Measurements from ENCODE around the gene PRLR.
"Not testable (repeated sequence)": the region's sequence is repeated elsewhere in the genome, so short reads cannot be mapped to it uniquely, and the experiment has no call there.

The PRLR gene

DNA sequence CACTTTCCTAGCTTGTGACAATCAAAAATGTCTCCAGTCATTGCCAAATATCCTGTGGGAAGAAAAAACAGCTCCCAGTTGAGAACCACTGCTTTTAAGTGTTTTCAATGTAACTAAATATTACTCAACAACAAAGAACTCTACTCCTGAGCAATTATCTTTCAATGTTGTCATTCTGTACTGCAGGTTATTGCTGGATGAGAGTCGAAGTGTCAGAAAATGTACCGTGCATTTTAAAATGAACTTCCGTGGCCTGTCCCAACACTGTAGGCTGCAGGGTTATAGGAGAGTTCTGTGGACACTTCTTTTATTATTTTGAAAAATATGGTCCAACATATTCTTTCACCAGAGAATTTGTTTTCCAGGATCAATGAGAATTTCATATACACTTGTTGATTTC, 147.8 kb downstream of the PRLR start:
- no peak for DNase-seq (ENCODE audit: low read depth in 2 of 2)

DNA sequence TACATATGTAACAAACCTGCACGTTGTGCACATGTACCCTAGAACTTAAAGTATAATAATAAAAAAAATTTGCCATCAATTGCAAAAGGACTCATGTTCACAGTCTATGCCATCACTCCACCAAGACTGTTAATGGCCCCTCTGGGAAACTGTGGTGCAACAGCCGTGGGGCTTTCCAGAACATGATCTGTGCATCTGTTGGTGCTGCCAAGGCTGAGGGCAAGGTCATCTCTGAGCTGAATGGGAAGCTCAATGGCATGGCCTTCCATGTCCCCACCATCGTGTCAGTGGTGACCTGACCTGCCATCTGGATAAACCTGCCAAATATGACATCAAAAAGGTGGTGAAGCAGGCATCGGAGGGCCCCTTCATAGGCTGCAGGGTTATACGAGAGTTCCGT, 149.2 kb downstream of the PRLR start:
- DNase-seq (ENCODE audit: low read depth in 2 of 2): no peak

DNA sequence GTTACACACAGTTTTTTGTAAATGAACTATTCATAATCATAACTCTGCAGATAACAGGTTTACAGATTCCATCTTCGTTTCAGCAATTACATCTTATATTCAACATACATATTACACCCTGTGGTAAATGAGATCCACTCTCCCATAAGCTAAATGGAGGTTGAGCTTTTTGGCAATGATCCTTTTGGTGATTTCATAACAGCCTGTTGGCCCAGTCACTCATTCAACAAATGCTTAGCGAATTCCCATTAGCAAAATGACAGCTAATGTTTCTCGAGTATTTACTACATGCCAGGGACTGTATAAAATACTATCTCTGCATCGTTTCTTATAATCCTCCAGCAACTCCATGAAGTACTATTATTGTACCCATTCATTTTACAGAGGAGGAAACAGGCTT, 157.1 kb downstream of the PRLR start:
- no peak for DNase-seq (ENCODE audit: low read depth in 2 of 2)

DNA sequence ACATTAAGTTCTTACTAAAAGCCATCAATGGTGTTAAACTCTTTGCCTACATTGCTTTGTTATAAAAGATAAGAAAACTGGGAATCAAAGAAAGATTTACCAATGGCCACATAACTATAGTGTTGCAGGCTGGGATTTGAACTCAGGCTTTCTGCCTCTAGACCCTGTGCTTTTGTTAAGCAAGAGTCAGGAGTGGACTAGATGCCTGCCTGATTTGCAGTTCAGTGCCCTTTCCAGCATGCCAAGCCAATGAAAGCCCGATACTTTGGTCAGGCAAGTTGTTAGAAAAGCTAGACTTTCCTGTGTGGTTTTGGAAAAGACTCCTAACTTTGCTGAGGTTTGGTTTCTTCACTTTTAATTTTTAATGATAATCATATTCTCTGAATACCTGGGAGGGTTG, 161.1 kb downstream of the PRLR start:
- DNase-seq (ENCODE audit: low read depth in 2 of 2): no peak

DNA sequence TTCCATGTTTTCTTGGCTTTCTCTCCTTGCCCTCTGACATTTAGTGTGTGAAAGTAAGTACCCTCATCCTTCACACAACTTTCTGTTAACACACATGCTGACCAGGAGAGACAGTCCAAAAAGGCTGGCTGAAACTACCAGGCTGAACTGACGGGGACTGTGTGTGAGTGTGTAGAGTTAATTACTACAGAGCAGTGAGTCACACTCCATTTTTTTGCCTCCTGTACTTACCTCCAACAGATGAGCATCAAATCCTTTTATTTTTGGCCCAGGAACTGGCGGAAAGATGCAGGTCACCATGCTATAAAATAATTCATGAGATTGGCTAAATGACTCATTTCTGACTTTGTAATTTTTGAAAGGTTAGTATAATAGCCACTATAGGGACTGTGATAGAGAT, 162.3 kb downstream of the PRLR start:
- no peak for DNase-seq (ENCODE audit: low read depth in 2 of 2)

DNA sequence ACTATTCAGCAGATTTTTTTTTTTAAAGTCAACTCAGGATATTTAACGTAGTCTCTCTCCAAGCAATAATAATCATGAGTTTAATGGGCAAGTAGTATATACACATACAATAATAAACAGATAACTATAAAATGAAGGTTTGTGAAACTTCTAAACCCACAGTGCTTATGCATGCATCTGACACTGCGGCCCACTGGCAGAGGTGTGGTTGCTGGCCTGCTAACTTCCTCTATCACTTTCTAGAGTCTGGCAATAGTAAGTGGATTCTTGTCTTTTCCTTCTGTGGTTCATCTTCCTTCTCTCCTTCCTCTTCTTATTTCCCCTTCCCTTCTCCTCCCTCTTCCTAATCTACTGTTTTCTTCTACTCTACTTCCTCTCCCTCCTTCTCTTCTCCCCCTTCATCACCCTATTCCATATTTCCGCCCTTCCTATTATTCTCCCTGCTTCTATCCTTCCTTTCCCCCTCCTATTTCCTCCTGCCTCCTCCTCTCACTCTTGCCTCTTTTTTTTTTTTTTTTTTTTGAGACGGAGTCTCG, 164.0 kb downstream of the PRLR start:
- DNase-seq (ENCODE audit: low read depth in 2 of 2): no peak

DNA sequence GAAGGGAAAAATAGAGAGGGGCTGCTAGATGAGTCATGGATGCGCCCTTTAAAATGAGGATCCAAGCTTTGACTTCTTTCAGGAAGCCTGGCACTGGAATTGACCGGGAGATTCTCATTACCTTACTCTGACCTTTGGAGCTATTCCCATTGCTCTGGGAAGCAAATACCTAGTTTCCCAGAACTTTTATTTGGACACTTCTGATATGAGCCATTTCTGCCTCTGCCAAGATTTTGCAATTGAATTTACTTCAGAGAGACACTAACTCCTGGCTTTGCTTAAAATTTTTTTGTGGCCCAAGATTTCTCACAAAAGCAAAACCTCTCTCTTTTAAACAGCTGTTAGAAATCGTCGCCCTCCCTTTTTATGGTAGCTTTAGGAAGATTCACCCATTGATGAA, 166.9 kb downstream of the PRLR start:
- DNase-seq (ENCODE audit: low read depth in 2 of 2): no peak

DNA sequence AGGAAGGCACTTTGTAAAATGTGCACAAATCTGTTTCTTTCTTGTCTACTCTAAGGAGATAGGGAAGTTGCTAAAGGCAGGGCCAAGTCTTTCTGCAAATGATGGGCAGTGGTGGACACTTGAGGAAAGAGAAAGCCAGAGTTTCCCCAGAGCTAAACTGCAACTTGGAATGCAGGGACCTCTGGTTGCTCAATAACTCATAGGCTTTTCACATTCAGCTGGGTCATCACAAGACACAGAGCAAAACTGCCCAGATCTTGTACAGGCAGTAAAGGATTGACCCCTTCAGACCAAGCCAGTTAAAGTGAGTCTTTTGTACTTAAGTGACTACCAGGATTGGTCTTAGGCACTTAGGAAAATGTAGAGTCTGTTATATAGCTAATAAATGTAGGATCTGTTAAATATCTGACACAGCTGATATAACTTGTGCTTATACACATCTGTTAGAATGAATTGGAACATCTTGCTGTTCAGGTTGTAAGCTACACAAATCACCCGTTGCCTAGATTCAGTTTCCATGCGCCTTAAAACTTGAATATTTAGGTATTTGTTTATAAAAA, 169.0 kb downstream of the PRLR start:
- no peak for DNase-seq (ENCODE audit: low read depth in 2 of 2)

DNA sequence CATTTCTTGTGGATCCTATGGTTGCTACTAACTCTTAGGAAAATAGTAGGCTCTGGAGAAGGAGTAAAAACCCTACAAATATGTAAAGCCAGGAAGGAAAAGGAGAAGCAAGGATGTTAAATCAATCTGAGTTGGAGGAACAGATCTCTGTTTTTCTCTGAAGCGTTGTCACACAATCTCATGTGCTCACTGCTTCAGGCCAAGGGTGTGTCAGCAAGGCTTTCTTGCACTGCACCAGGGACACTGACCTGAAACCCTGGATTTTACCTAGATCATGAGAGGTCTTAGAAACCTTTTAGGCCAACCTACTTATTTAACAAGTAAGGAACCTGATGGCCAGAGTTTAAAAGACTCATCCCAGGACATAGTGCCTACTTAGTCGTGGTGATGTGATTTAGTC, 170.1 kb downstream of the PRLR start:
- DNase-seq (ENCODE audit: low read depth in 2 of 2): no peak

DNA sequence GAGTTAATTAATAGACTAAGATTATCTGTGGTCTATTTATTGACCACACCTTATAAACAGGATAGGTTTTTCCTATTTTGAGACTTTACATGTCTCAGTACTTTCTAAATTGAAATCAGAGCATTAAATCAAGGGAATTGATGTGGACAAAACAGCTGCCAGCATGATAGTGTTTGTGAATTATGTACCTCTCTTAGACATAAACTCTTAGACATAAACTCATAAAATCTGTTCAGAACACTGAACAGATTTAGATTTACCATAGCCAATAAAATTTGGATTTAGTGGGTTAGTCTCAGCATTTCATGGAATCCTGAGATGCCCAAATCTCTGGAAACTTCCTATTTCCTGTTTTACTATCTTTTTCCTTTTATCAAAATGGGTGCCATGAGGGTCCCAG, 171.0 kb downstream of the PRLR start:
- no peak for DNase-seq (ENCODE audit: low read depth in 2 of 2)

DNA sequence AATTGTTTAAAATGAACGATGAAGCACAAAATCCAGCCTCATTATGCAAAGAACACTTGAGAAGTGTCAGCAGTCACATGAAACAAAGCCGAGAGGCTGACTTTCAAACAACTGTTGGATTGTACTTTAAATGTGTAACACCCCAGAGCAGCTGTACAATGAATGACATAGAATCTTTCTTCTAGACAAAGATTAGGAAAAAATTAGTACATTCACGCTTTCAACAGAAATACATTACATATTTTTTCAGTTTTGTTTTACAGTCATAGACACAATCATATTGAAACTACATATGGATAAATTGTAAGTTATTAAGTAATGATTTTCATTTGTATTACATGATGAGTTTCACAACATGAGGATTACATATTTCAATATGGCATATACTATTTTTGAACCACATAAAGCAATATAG, 171.9 kb downstream of the PRLR start:
- no peak for DNase-seq (ENCODE audit: low read depth in 2 of 2)

DNA sequence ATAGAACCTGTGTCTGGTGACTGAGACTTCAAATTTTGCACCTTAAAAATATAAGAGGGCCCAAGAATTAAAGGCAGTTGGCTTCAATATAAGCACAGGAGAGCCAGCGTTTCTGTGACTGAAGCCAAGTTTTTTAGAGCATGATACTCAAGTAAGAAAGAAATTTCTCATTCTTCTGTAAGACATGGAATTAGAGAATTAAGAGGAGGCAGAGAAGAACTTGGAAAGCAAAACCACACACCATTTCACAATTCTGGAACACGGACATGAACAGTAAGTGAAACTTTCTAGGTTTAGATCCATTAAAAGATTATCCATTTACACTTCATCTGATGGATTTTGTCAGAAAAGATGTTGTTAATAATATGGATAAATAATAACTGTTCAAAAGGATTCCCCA, 173.6 kb downstream of the PRLR start:
- no peak for DNase-seq (ENCODE audit: low read depth in 2 of 2)

DNA sequence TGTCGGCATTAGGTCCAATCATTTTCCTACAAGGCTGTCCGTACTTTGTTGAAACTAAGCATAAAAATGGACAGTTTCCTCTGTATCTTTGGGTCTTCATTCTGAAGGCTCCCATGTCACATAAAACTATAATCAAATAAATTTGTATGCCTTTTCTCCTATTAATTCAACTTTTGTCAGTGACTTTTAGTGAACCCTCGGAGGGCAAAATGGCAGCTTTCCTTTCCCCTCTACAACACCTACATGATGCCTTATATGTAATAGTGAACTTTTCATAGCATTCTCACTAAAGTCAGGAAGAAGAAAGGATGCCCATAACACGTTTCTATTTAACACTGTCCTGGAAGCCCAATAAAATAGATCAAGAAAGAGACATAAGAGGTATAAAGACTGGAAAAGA, 177.4 kb downstream of the PRLR start:
- DNase-seq (ENCODE audit: low read depth in 2 of 2): no peak

DNA sequence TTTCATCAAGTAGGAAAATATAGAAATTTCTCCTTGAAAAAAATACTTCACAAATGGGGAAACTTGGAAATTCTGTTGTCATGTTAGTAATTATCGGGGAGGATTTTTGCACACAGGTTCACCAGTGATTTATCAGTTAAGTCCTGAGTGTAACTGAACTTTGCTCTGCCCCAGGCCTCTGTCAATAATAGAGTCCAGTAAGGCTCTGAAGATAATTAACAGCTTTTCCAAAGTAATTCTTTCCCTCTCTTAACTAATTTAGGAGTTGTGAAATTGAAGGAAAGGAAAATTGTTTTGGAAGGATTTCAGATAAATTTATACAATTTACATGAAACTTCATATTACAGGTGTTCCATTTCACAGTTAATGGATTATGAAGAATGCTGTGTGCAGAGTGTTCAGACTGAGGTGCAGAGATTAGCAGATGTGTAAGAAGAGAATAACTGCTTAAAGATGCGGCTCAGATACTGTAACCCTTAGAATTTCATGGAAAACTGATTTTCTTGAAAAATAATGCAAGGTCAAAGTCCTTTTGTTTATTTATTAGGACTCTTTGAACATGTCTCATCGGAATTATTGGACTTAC, 179.7 kb downstream of the PRLR start:
- DNase-seq (ENCODE audit: low read depth in 2 of 2): no peak

DNA sequence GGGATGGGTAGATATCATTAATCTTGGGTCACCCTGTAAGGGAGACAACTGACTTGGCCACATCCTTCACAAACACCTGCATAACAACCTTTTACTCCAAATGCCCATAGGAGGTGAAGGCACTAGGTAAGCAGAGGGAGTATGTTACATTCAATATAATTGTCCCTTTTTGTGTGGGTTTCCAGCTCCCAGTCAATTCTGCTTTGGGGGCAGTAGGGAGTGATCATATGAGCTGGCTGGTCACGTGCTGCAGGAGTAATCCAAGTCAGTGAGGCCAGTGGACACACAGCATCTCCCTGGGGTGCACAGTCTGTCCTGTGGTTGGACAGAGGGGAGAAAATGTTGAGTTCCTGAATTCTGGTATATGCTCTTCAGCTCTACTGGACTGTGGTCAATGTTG, 181.4 kb downstream of the PRLR start:
- DNase-seq (ENCODE audit: low read depth in 2 of 2): no peak

DNA sequence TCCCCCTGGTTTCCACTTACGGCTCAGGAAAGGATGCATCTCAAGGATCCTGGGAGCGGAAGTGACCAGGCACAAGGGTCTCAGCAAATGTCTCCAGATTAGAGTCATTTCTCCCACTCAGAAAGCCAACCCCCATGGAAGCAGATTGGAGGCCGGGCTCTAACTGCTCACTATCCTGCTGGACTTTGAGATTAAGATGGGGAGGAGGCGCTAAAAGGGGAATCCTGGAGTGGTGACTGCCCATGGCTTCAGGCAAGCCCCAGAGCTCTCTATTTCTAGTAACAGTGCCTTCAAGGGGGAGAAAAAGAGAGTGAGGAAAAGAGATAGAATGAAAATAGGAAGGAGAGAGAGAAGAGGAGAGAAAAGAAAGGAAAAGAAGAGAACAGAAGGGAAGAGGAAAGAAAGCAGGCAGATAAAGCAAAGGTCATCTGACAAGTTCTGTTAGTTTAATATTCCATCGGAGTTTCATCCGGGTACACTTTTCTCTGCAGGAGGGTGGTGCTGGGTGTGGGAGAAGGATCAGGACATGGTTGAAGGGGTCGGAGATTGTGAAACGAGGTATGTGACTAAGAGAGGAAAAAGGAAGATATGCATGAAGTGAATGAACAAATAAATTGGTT, 182.4 kb downstream of the PRLR start, which contains the start of gene AGXT2:
Gene AGXT2, minus strand, starts transcription at position 165 of the 620 bp plus-strand sequence. Its CDS starts 57 bp downstream, at position 108.
- no peak for DNase-seq (ENCODE audit: low read depth in 2 of 2)

DNA sequence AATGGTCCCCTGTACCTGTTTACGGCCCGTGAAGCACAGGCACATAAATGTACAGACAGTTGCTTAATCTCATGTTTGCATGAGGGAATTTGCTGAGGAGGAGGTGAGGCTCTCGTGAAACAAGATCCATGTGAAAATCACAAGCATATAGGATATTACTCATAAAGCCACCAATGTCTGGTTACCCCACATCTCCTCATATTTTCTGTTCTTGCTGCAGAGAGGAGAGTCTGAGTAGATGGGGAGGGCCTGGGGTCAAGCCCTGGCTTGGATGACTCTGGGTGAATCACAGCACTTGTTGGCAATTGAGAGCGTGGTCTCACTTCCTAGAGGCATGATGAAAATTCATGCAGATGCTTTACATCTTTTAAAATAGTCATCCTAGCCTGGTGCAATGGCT, 183.5 kb downstream of the PRLR start:
- no peak for DNase-seq (ENCODE audit: low read depth in 2 of 2)

DNA sequence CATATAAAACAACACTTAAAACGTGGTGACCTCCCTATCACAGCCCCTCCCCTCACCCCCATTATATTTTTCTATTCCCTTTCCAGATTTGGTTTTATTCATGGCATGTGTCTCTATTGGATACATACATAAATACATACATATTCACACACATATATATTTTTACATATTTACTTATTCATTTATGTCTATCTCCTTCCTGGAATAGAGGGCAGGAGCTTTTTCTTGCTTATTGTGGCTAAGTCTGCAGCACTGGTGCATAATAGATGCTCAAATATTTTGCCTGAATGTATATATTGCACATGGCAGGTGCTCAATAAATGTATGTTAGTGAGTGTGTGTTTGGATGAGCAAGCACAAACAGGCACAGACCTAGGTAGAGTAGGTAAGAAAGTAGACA, 185.0 kb downstream of the PRLR start:
- DNase-seq (ENCODE audit: low read depth in 2 of 2): no peak

DNA sequence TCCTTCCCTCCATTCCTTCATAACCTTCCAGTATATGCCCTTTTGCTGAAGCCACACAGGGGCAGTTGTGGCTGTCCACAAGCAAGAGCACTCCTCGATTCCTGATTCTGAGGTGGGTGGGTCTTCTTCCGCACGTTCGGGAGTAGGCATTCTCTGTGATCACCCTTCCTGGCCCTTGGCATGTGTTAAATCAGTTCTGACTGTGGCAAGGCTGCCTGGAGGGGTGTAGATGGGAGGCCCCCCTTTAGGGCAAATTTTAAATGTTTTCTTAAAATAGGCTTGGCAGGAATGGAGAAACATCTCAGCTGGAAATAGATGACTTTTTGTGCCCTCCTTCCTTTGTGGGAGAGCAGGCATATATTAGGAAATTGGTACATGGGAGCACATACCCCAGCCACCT, 185.6 kb downstream of the PRLR start:
- no peak for DNase-seq (ENCODE audit: low read depth in 2 of 2)

DNA sequence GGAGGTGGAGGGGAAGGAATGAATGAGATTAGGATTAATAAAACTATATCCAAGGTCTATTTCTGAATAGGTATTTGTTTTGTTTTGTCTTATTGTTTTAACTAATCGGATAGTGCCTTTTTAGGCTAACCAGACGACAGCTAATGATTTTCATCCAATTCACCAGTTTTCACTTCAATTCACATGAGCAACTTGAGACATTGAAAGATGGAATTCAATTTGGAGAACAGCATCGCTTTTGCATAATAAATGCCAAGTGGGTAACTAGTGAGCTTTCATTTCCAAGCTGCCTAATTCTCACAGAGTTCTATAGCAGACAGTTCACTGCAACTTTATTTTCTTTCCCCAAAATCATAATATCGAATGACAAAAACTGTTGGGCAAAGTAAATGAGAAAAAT, 187.5 kb downstream of the PRLR start:
- DNase-seq (ENCODE audit: low read depth in 2 of 2): no peak

DNA sequence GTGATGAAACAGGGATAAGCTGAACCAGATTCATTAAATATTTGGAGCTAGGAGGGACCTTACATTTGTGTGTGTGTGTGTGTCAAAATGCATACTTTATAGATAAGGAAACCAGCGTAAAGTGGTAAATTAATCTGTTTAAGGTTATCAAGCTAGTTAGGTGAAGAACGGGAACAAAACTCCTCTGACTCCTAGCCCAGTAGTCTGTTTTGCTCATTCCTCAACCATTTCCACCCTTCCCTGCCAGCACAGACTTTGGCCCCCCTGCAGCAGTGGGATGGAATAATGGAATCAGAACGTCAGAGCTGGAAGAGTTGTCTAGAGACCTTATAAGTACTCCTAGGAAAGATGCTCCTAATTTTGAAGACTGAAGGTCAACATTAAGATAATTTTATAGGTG, 189.0 kb downstream of the PRLR start:
- DNase-seq (ENCODE audit: low read depth in 2 of 2): no peak

DNA sequence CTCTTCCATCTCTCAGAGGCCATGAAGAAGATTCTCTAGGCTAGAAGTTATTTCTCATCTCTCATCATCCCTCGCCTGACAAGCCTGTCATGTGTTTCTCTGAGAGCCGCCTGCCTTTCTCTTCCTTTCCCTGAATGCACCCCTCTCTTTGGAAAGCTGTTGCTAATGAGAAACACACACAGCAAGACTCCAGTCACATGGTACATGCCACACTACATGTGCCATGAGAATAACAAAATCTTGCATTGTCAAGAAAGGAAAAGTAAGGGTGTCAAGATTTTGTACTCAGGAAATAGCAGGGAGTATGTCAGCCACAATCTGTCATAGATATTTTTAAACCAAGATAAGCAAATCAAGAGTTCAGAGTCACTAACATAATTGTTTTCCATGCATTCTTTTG, 191.4 kb downstream of the PRLR start:
- DNase-seq (ENCODE audit: low read depth in 2 of 2): no peak

DNA sequence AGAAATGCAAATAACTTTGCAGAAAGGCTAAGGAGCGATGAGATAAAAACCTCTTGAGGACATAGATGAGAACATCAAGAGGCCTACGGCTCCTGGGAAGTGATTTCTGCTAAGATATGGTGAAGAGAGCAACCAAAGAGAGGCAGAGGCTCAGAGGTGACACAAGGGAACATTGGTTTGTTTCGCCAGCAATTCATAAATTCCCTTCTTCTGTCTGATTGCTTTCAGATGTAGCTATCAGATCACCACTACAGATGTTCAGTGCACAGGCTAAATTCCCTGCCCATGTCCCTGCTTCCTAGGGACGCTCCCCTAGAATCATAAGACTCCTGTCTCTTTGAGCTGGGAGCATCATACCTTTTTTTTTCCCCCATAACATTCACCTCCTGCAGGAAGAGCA, 193.8 kb downstream of the PRLR start:
- DNase-seq (ENCODE audit: low read depth in 2 of 2): no peak

DNA sequence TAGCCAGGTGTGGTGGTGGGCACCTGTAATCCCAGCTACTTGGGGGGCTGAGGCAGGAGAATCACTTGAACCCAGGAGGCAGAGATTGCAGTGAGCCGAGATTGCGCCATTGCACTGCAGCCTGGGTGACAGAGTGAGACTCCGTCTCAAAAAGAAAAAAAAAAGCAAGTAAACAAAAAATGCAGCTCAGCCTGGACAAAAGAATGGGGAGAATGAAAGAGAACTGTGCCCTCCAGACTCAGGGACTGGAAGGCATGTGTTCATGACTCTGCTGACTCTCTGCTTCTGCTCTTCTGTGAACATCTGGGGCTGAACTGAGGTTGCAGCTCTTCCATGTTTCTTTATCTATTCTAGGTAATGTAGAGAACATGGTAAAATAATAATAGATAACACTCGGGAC, 194.4 kb downstream of the PRLR start:
- not testable (repeated sequence) for DNase-seq (ENCODE audit: low read depth in 2 of 2)
